Mucosa of rectum (tissue), 2 donors: ENCODE measurements around the gene SLC34A1.

Experiments used
- H3K27ac ChIP-seq, 2 donors: one replicate each; pipeline ENCODE4 v1.7.0; 2013; ENCODE audit warnings: inconsistent platforms in 2 of 2, low read depth in 2 of 2, low read length in 2 of 2
- H3K27me3 ChIP-seq, 2 donors: one replicate each; pipeline ENCODE4 v1.7.0; 2013; ENCODE audit warnings: low read length in 2 of 2; ENCODE audit not compliant: control insufficient read depth in 2 of 2, insufficient read depth in 2 of 2
- H3K36me3 ChIP-seq, 2 donors: one replicate each; pipeline ENCODE4 v1.7.0; 2013; ENCODE audit warnings: low read length in 2 of 2; ENCODE audit not compliant: control insufficient read depth in 2 of 2, insufficient read depth in 2 of 2
- H3K4me1 ChIP-seq, 2 donors: one replicate each; pipeline ENCODE4 v1.7.0; 2013; ENCODE audit warnings: low read length in 2 of 2, mild to moderate bottlenecking in 1 of 2; ENCODE audit not compliant: control insufficient read depth in 2 of 2, insufficient read depth in 2 of 2
- H3K4me3 ChIP-seq, 2 donors: one replicate each; pipeline ENCODE4 v1.7.0; 2013; ENCODE audit warnings: low read length in 2 of 2
- H3K9ac ChIP-seq, 2 donors: one replicate each; pipeline ENCODE4 v1.7.0; 2013; ENCODE audit warnings: low read length in 2 of 2, low read depth in 1 of 2, mild to moderate bottlenecking in 1 of 2
- H3K9me3 ChIP-seq, 2 donors: one replicate each; pipeline ENCODE4 v1.7.0; 2013; ENCODE audit warnings: low read length in 2 of 2; ENCODE audit not compliant: control insufficient read depth in 2 of 2
- donor health status: healthy.
- donor health status: Normal muscosa, but diverticular disease.

SLC34A1 gene

GRCh38 chr5:177387405-177387804 is 3.2 kb downstream of the SLC34A1 start:
- Histone ChIP-seq H3K9ac (no peak overlapping the region), H3K4me3 (no peak overlapping the region), H3K4me1 (peaks cover 6 to 10% of the 10 kb centered on the region in 2 donors), H3K27me3 (peaks cover 0 to 1% of the 10 kb centered on the region in 2 donors), H3K9me3 (no peaks in the 10 kb centered on the region), H3K36me3 (no peaks in the 10 kb centered on the region), H3K27ac (no peak overlapping the region)

- no peak overlapping the region for H3K4me3 ChIP-seq
- H3K27ac ChIP-seq, result peak overlapping the region in 1 of 2 donors; percentile 50
- no peaks in the 10 kb centered on the region for H3K9me3 ChIP-seq
- peaks cover 6 to 10% of the 10 kb centered on the region in 2 donors for H3K4me1 ChIP-seq
- H3K9ac ChIP-seq, result no peak overlapping the region
- no peaks in the 10 kb centered on the region for H3K27me3 ChIP-seq
- no peaks in the 10 kb centered on the region for H3K36me3 ChIP-seq
These were observed 4.4 kb downstream of the SLC34A1 start for GRCh38 chr5:177388521-177389052.

- peak overlapping the region in 1 of 2 donors; percentile 38 for H3K4me3 ChIP-seq
- no peaks in the 10 kb centered on the region for H3K36me3 ChIP-seq
- H3K4me1 ChIP-seq, result peaks cover 6 to 10% of the 10 kb centered on the region in 2 donors
- peak overlapping the region in 1 of 2 donors; percentile 54 for H3K9ac ChIP-seq
- H3K9me3 ChIP-seq, result no peaks in the 10 kb centered on the region
- H3K27me3 ChIP-seq, result no peaks in the 10 kb centered on the region
- peak overlapping the region; percentile 11 to 50 for H3K27ac ChIP-seq
These were observed 5.3 kb downstream of the SLC34A1 start for GRCh38 chr5:177389241-177390169.

GRCh38 chr5:177390363-177391300 is 6.4 kb downstream of the SLC34A1 start:
- H3K27ac ChIP-seq, result peak overlapping the region in 1 of 2 donors; percentile 50
- no peaks in the 10 kb centered on the region for H3K27me3 ChIP-seq
- no peak overlapping the region for H3K4me3 ChIP-seq
- no peak overlapping the region for H3K9ac ChIP-seq
- H3K36me3 ChIP-seq, result no peaks in the 10 kb centered on the region
- no peaks in the 10 kb centered on the region for H3K9me3 ChIP-seq
- H3K4me1 ChIP-seq, result peaks cover 6 to 10% of the 10 kb centered on the region in 2 donors

GRCh38 chr5:177392765-177393164 is 8.5 kb downstream of the SLC34A1 start:
- Histone ChIP-seq H3K9me3 (no peaks in the 10 kb centered on the region), H3K27ac (no peak overlapping the region), H3K4me1 (peaks cover 6 to 10% of the 10 kb centered on the region in 2 donors), H3K4me3 (no peak overlapping the region), H3K36me3 (no peaks in the 10 kb centered on the region), H3K27me3 (no peaks in the 10 kb centered on the region), H3K9ac (no peak overlapping the region)

GRCh38 chr5:177393206-177393765 is 9.1 kb downstream of the SLC34A1 start:
- H3K4me1 ChIP-seq, result peaks cover 6 to 10% of the 10 kb centered on the region in 2 donors
- H3K9me3 ChIP-seq, result no peaks in the 10 kb centered on the region
- no peak overlapping the region for H3K4me3 ChIP-seq
- no peaks in the 10 kb centered on the region for H3K36me3 ChIP-seq
- no peak overlapping the region for H3K27ac ChIP-seq
- H3K27me3 ChIP-seq, result no peaks in the 10 kb centered on the region
- no peak overlapping the region for H3K9ac ChIP-seq

DNA sequence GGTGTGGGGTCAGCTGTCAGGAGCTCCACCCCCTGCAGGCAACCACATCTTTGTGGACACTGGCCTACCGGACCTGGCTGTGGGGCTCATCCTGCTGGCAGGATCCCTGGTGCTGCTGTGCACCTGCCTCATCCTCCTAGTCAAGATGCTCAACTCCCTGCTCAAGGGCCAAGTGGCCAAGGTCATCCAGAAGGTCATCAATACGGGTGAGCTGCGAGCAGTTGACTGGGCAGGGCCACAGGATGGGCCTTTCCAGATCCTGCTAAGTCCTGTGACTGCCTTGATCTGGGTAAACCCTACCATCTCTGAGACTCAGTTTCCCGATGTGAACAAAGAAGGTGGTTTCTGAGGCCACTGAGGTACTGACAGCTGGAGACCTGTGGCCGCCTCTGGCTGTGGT is 9.8 kb downstream of the SLC34A1 start:
- no peak overlapping the region for H3K9ac ChIP-seq
- no peaks in the 10 kb centered on the region for H3K36me3 ChIP-seq
- no peaks in the 10 kb centered on the region for H3K27me3 ChIP-seq
- H3K9me3 ChIP-seq, result no peaks in the 10 kb centered on the region
- H3K27ac ChIP-seq, result no peak overlapping the region
- no peak overlapping the region for H3K4me3 ChIP-seq
- H3K4me1 ChIP-seq, result peaks cover 6 to 10% of the 10 kb centered on the region in 2 donors

DNA sequence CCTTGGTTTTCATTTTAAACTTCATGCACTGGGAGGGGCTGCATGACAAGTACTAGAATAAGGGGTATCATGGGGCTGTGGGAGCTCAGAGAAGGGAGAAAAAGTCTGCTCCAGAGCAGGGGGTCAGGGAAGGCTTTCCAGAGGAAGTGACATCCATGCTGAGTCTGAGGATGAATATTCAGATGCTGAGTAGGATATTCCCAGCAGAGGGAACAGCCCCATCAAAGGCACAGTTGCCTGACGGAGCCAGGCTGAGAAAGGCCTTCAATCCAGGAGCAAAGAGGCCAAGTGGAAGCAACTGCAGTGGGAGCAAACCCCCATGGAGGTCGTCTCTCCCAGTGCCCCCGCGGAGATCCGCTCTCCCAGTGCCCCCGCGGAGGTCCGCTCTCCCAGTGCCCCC is 11.8 kb downstream of the SLC34A1 start:
- no peak overlapping the region for H3K9ac ChIP-seq
- H3K9me3 ChIP-seq, result no peaks in the 10 kb centered on the region
- no peak overlapping the region for H3K4me3 ChIP-seq
- H3K36me3 ChIP-seq, result no peaks in the 10 kb centered on the region
- no peak overlapping the region for H3K27ac ChIP-seq
- peaks cover 0 to 3% of the 10 kb centered on the region in 2 donors for H3K27me3 ChIP-seq
- peaks cover 10 to 13% of the 10 kb centered on the region in 2 donors for H3K4me1 ChIP-seq

- no peak overlapping the region for H3K27ac ChIP-seq
- no peaks in the 10 kb centered on the region for H3K9me3 ChIP-seq
- no peaks in the 10 kb centered on the region for H3K36me3 ChIP-seq
- peaks cover 0 to 3% of the 10 kb centered on the region in 2 donors for H3K27me3 ChIP-seq
- H3K4me3 ChIP-seq, result no peak overlapping the region
- no peak overlapping the region for H3K9ac ChIP-seq
- peaks cover 10 to 14% of the 10 kb centered on the region in 2 donors for H3K4me1 ChIP-seq
These were observed 12.6 kb downstream of the SLC34A1 start for GRCh38 chr5:177396807-177397206.
